Stomach (tissue), 4 donors: ENCODE results near the gene HSPB9.
"Not testable (repeated sequence)": the region's sequence is repeated elsewhere in the genome, so short reads cannot be mapped to it uniquely, and the experiment has no call there.

Experiments used
- POLR2A ChIP-seq, 4 donors: fragments of 450-650 bp; IDR thresholded peaks; one replicate each; pipeline ENCODE4 v1.6.1; 2016; ENCODE audit warnings: antibody characterized with exemption in 4 of 4, control low read depth in 2 of 4, mild to moderate bottlenecking in 1 of 4, moderate library complexity in 1 of 4
- POLR2AphosphoS5 ChIP-seq, 3 donors: sonication (generic); formaldehyde crosslinking; IDR thresholded peaks; one replicate each; pipeline ENCODE4 v1.6.1; 2016; ENCODE audit warnings: antibody characterized with exemption in 3 of 3
- TF ChIP-seq, protein P1 (sequence below), 7 experiments: fragments of 450-650 bp in 4 of 7; fragments of 200-600 bp in 3 of 7; sonication (generic) in 3 of 7; IDR thresholded peaks; one replicate each; pipeline ENCODE4 v1.5.1; 2016 to 2019; ENCODE audit warnings: antibody characterized with exemption in 7 of 7, control low read depth in 2 of 7, mild to moderate bottlenecking in 1 of 7

DNA sequence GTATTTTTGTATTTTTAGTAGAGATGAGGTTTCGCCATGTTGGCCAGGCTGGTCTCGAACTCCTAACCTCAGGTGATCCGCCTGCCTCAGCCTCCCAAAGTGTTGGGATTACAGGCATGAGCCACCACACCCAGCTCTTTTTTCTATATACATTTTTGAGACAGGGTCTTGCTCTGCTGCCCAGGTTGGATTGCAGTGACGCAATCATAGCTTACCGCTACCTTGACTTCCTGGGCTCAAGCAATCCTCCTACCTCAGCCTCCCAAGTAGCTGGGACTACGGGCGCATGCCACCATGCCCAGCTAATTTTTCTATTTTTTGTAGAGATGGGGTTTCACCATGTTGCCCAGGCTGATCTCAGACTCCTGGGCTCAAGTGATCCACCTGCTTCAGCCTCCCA lies 18.1 kb downstream of the HSPB9 start:
- TF ChIP-seq, protein P1, sequence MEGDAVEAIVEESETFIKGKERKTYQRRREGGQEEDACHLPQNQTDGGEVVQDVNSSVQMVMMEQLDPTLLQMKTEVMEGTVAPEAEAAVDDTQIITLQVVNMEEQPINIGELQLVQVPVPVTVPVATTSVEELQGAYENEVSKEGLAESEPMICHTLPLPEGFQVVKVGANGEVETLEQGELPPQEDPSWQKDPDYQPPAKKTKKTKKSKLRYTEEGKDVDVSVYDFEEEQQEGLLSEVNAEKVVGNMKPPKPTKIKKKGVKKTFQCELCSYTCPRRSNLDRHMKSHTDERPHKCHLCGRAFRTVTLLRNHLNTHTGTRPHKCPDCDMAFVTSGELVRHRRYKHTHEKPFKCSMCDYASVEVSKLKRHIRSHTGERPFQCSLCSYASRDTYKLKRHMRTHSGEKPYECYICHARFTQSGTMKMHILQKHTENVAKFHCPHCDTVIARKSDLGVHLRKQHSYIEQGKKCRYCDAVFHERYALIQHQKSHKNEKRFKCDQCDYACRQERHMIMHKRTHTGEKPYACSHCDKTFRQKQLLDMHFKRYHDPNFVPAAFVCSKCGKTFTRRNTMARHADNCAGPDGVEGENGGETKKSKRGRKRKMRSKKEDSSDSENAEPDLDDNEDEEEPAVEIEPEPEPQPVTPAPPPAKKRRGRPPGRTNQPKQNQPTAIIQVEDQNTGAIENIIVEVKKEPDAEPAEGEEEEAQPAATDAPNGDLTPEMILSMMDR (IDR thresholded peaks at IDR 0.05) = not testable (repeated sequence)
- TF ChIP-seq POLR2AphosphoS5, POLR2A (IDR thresholded peaks at IDR 0.05): not testable (repeated sequence)
